OCI-LY3 (cell line): ENCODE measurements around the gene LEMD1.

Experiments used
- EZH2phosphoT487 ChIP-seq: fragments of 200-600 bp; shearing (Covaris generic); IDR thresholded peaks from 2 replicates; pipeline ENCODE4 v1.6.1; 2018; ENCODE audit warnings: antibody characterized with exemption, mixed run types, low read depth
- TF ChIP-seq, protein P1 (sequence below): fragments of 200-600, 300-600 bp; sonication (generic); IDR thresholded peaks from 2 replicates; pipeline ENCODE4 v1.5.1; 2014; ENCODE audit warnings: antibody characterized with exemption, low read length, low read depth

DNA sequence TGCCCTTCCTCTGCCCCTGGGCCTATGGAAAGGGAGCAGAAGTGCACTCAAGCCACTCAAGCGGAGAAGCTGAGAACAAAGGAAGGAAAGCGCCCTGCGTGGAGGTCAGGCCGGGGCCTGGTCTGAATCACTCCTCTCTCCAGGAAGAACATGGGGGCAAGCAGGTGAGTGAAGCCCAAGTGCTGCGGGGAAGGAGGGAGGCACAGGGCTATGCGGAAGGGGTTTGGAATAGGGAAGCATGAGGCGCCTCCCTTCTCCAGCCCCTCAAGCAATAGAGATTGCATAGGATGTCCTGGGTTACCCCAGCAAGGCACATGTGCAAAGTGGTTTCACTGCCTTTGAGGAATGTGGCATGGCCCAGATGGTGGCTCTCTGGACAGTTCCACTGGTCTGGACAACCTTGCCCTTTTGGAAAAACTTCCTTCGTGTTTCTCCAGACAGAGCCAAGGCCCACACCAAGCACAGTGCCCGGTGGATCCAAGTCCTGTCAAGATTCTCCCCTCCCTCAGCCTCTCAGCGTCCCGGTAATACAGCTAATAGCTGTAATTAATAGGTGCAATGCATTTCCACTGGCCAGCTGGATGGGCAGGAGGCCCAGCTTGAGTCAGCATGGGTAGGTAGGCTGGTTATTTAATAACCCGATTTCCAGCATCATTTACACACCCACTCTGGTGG, 20.3 kb upstream of the LEMD1 start:
- TF ChIP-seq, protein P1, sequence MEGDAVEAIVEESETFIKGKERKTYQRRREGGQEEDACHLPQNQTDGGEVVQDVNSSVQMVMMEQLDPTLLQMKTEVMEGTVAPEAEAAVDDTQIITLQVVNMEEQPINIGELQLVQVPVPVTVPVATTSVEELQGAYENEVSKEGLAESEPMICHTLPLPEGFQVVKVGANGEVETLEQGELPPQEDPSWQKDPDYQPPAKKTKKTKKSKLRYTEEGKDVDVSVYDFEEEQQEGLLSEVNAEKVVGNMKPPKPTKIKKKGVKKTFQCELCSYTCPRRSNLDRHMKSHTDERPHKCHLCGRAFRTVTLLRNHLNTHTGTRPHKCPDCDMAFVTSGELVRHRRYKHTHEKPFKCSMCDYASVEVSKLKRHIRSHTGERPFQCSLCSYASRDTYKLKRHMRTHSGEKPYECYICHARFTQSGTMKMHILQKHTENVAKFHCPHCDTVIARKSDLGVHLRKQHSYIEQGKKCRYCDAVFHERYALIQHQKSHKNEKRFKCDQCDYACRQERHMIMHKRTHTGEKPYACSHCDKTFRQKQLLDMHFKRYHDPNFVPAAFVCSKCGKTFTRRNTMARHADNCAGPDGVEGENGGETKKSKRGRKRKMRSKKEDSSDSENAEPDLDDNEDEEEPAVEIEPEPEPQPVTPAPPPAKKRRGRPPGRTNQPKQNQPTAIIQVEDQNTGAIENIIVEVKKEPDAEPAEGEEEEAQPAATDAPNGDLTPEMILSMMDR: no peak
- no peak for TF ChIP-seq EZH2phosphoT487
